OCI-M2 (cell line): ENCODE results near the gene IZUMO1.
"Not testable (repeated sequence)": the region's sequence is repeated elsewhere in the genome, so short reads cannot be mapped to it uniquely, and the experiment has no call there.

Source experiments
- DNase-seq: peaks from one replicate; lab custom pipeline; 2025; ENCODE audit not compliant: unreplicated experiment; lab: John Stamatoyannopoulos, UW

IZUMO1 gene

DNA sequence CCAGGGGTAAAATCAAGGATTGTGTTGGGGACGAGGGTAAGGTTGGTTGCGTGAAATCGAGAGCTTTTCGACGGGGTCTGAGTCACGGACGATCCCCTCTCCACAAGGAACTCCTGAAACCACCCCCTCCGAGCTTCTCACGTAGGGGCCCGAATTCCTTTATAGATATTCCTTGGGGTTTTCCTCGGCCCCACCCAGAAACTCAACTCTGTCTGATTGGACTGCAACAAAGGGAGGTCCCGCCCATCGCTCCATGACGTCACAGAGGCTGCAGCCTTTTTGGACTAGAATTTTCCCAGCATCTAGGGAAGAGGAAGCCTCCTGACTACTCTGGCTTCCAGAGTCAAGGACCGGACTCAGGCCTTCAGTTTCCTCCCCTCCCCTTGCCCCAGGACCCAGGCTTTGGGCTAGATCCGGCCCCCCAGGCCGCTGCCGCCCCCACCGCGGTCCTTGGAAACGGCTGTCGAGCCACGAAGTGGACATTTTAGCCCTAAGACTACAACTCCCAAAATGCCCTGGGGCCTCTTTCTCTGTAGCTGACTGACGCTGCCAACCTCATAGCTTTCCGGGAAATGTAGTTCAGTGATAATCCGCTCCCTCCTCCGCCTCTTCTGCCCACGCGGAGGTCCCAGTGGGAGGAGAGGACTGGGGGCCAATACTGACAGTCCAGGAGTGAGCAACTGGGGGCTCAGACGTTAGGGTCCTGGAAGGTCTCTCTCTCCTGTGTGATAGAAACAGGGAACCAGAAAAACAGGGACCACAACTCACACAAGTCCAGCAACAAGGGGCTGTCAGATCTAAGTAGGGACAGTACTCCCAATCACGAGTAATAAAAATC lies at the start of gene IZUMO1:
Gene IZUMO1 (minus strand): TSS at position 172 of the 838 bp plus-strand sequence. CDS start 1,050 bp downstream, outside the sequence.
- peak; percentile 74 for DNase-seq

DNA sequence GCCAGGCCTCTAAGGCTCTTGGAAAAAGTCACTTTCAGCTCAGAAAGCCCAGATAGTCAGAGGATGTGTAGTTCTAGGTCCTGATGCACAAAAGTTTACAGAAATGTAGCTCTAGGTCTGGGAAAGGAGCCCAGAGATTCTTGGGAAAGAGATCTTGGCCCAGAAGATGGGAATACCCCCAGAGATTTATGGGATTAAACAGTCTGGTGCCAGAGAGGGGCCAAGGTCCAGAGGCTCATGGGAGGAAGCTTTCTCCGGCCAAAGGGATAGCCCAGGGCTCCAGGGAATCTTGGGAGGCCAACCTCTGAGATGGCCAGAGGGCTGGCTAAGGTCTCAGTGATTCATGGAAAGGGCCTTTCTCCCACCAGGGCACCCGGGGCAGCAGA lies 49.0 kb upstream of the IZUMO1 start:
- no peak for DNase-seq

DNA sequence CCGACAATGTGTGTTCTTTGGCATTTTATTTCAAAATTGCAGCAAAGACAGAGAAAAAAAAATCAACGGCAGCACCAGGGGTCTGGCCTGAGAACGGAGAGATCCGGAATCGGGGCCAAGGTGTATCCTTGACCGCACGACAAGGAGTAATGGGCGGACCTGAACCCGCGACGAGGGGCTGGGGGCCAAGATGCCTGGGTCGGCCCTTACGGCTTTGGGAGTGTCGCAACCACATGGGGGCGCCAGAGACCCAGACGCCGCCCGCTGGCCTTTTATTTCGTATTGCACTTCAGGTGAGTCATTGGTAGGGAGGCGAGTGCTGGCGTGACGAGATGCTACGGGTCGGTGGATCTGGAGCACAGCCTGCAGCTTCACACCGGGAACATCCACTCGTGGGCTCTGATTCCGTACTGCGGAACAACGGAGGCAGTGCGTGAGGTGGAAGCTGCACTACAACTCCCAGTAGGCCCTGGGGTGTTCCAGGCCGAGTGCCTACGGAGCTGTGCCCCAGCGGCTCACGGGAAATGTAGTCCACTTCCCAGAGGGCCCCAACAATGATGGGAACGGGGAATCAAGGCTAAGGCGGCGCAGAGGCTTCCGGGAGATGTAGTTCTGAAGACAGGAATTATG lies 48.5 kb upstream of the IZUMO1 start:
- peak; percentile 92 for DNase-seq

DNA sequence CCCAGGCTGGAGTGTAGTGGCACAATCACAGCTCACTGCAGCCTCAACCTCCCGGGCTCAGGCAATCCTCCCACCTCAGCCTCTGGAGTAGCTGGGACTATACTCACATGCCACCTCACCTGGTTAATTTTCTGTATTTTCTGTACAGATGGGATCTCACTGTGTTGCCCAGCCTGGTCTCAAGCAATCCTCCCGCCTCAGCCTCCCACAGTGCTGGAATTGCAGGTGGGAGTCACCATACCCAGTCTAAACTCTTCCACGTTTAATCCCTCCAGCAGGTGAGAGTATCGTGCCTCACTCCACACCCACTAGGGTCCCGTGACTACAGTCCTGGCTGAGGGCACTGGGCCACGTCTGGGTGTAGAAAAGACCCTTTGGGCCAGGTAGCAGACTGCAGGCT lies 47.6 kb upstream of the IZUMO1 start:
- DNase-seq: no peak

DNA sequence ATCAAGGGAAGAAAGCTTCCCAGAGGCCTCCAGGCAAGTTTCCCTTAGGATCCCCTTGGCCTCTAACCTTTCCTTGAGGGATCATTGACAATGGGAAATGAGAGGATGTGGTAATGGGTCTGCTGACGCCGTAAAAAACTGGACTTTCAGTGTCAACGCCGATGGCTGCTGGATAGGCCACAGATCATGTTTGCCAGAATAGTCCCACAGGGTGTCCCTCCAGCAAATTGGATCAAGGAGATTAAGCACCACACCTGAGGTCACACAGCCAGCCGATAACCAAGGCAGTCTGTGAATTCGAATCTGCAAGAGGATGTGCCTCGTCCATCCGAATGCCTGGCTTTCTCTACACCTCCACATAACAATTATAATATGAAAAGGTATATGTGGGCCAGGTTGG lies 46.6 kb upstream of the IZUMO1 start:
- no peak for DNase-seq

DNA sequence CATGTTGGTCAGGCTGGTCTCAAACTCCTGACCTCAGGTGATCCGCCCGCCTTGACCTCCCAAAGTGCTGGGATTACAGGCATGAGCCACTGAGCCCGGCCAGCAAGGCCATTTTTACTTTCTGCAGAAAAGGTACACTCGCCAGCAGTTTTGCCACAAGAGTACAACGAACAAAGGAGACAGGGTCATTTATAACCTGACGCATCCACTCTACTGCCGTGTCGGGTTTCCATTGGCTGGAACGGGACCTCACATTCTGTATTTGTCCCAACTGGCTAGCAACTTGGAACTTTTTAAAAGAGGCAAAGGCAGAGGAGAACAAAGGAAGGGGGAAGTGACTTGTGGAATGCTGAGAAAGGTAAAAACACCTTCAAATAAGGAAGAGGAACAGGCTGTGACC lies 40.6 kb upstream of the IZUMO1 start:
- DNase-seq: not testable (repeated sequence)

DNA sequence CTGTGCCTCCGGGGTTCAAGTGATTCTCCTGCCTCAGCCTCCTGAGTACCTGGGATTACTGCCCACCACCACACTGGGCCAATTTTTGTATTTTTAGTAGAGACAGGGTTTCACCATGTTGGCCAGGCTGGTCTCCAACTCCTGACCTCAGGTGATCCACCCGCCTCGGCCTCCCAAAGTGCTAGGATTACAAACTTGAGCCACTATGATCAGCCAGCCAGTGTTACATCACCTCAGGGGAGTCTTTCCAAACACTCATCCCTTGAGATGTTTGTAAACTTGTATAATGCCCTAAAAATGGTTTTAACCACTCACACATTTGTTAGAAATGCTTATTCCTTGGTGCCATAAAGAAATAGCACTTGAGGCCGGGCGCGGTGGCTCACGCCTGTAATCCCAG lies 39.7 kb upstream of the IZUMO1 start:
- DNase-seq: not testable (repeated sequence)

DNA sequence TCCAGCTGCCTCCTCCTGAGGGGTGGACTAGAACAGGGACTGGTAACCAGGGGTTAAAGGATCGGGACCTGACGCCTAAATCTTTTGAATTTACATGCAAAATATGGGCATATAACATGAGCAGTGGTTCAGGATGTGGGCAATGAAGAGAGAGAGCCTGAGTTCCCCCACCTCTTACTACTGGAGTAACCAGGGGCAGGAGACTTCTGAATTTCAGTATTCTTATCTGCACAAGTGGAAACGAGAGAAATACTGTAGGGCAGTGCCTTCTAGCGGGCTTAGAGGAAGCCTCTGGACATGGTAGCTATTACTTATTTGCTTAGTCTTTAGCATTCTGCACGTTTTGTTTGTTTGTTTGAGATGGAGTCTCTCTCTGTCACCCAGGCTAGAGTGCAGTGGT lies 37.8 kb upstream of the IZUMO1 start:
- DNase-seq: peak; percentile 46

DNA sequence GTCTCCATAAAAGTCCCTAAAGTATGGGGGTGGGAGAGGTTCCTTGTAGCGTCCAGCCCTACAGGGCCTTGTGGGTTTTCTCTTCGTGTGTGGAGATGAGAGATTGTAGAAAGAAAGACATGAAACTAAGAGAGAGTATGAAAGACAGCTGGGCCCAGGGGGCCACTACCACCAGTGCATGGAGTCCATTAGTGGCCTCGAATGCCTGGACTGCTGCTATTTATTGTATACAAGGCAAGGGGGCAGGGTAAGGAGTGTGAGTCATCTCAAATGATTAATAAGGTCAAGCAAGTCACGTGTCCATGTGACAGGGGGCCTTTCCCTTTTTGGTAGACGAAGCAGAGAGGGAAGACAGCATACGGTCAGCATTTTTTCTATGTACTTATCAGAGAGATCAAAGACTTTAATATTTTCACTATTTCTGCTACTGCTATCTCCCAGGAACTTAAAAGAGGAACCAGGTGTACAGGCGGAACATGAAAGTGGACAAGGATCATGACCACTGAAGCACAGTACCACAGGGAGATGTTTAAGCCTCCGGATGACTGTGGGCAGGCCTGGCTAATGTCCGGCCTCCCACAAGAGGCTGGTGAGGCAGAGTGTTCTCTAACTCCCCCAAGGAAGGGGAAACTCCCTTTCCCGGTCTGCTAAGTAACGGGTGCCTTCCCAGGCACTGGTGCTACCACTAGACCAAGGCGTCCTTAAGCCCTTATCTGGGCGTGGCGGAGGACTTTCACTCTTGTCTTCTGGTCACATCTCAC lies 34.1 kb upstream of the IZUMO1 start:
- no peak for DNase-seq

DNA sequence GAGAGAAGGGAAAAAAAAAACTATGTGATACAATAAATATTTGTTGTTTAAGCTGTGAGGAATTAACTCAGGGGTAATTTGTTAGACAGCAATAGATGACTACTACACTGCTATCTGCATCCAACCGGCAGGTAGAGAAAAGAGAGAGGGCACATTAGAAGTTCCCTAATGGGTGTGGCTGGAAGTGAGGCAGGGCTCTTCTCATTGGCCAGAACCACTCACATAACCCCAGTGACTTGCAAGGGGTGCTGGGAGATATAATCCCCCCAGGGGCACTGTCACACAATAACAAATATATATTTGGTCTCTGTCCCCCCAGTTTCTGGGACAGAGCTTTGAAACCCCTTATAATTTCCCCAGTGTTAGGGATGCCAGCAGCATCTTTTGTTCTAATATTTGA lies 32.9 kb upstream of the IZUMO1 start:
- no peak for DNase-seq

DNA sequence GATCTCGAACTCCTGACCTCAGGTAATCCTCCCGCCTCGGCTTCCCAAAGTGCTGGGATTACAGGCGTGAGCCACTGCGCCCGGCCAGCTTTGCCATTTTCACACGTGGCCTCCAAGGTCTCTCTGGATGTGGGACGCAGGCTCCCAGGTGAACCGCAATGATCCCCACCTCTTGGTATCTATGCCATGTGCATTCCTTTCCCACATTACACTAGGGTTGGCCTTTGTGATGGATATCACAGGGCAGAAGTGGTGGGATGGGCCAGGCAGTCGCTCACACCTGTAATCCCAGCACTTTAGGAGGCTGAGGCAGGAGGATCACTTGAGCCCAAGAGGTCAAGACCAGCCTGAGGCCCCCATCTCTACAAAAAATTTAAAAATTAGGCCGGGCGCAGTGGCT lies 31.0 kb upstream of the IZUMO1 start:
- no peak for DNase-seq

DNA sequence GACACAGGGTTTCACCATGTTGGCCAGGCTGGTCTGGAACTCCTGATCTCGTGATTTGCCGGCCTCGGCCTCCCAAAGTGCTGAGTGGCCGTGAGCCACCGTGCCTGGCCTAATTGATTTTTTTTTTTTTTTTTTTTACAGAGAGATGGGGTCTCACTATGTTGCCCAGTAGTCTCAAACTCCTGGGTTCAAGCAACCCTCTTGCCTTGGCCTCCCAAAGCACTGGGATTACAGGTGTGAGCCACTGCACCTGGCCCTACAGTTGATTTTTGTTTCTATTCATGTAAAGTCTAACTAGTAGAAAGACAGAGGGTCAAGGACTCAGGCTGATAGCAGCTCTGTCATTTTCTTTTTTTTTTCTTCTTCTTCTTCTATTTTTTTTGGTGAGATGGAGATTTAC lies 30.4 kb upstream of the IZUMO1 start:
- no peak for DNase-seq

DNA sequence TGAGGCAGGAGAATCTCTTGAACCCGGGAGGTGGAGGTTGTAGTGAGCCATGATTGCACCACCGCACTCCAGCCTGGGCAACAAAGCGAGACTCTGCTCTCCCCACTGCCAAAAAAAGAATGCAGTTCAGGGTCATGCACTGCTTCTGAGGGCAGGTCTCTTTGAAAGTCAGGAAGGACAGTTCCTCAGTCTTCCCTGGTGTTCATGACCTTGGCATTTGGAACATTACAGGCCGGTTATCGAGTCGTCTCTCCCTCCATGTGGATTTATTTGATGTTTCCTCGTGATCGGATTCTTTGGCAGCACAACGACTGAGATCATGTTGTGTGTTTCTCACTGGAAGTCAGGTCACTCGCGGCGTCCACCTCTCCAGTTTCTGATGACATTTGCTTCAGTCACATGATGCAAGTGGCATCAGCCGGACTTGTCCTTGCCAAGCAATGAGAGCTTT lies 25.8 kb upstream of the IZUMO1 start:
- DNase-seq: no peak

DNA sequence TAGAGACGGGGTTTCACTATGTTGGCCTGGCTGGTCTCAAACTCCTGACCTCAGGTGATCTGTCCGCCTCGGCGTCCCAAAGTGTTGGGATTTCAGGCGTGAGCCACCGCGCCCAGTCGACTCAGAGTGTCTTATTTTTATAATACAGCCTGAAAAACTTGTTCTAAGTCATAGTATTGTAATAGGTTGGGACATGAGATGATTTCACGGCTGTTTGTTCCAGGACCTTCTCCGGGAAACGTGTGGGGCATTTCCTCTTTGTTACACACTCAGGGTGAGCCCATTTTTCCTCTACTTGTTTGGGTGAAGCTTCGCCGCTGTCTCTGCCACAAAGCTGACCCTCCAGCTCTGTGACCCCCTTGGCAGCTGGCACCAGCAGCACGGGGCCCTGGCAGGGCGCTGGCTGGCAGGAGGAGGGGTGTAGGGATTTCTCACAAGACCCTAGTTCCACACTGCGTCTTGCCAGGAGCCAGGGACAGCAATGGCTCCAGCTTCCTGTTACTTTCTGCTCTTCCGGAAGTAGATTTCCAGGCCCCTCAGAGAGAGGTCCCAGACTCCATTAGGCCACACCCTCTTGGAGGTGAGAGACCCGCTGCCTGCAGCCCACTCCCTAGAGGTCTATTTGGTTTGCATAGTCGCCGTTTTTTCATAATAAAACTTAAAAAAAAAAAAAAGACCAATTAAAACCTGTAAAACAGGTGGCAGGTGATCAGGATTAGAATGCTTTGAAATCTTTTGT lies 24.2 kb upstream of the IZUMO1 start:
- DNase-seq: no peak

DNA sequence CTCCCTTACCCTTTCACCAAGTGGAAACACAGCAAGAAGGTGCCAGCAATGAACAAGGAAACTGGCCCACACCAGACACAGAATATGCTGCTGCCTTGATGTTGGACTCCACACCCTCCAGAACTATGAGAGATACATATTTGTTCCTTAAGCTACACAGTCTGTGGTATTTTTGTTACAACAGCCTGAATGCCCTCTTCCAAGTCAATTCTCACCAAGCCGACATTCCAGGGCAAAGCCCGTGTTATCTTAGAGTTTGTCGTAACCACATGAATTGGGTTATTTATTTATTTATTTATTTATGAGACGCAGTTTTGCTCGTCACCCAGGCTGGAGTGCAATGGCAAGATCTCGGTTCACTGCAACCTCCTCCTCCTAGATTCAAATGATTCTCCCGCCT lies 23.6 kb upstream of the IZUMO1 start:
- no peak for DNase-seq

DNA sequence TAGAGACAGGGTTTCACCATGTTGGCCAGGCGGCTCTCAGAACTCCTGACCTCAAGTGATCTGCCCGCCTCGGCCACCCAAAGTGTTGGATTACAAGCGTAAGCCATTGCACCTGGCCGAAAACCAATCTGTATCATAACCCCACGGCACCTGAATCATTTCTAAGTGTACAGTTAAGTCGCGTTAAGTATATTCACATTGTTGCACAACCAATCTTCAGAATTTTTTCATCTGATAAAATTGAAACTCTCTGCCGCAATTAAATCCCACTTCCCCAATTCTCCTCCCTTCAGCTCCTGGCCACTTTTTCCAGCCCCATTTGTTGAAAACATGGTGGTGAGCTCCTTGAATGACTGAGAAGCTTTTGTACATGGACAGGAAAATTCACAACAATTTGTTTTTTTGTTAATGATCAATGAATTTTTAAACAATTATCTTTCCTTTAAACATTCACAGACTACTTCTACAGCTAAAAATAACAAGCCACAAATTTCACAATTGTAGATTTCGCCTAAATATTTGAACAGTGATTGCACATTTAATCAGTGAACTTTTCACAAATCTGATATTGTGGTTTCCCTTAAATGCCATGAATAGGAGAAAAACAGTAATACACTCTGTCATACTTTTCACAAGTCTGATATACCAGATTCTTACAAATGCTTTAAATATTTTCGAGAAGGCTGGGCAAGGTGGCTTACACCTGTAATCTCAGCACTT lies 22.4 kb upstream of the IZUMO1 start:
- DNase-seq: no peak

DNA sequence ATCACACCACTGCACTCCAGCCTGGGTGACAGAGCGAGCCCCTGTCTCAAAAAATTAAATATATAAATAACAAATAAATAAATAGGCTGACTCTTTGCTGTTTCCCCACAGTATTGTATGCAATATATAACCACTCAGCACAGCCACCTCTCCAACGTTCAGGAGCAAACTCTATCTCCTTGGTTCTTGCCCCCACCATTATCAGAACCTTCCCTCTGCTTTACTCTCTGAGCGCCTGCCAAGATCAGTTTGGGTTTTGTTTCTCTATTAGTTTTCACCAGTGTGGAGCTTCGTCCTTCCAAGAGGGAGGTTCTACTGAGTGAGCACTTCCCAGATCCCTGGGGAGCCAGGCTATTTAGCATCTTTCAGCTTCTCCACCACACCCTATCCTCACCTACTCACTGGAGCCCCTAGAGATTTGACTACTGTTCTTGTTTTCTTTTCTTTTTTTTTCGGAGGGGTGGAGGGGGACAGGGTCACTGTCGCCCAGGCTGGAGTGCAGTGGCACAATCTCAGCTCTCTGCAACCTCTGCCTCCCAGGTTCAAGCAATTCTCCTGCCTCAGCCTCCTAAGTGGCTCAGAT lies 21.6 kb upstream of the IZUMO1 start:
- not testable (repeated sequence) for DNase-seq

DNA sequence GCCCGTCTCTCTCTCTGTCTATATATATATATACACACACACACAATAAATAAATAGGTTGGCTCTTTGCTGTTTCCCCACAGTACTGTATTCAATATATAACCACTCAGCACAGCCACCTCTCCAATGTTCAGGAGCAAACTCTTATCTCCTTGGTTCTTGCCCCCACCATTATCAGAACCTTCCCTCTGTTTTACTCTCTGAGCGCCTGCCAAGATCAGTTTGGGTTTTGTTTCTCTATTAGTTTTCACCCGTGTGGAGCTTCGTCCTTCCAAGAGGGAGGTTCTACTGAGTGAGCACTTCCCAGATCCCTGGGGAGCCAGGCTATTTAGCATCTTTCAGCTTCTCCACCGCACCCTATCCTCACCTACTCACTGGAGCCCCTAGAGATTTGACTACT lies 19.1 kb upstream of the IZUMO1 start:
- DNase-seq: not testable (repeated sequence)

DNA sequence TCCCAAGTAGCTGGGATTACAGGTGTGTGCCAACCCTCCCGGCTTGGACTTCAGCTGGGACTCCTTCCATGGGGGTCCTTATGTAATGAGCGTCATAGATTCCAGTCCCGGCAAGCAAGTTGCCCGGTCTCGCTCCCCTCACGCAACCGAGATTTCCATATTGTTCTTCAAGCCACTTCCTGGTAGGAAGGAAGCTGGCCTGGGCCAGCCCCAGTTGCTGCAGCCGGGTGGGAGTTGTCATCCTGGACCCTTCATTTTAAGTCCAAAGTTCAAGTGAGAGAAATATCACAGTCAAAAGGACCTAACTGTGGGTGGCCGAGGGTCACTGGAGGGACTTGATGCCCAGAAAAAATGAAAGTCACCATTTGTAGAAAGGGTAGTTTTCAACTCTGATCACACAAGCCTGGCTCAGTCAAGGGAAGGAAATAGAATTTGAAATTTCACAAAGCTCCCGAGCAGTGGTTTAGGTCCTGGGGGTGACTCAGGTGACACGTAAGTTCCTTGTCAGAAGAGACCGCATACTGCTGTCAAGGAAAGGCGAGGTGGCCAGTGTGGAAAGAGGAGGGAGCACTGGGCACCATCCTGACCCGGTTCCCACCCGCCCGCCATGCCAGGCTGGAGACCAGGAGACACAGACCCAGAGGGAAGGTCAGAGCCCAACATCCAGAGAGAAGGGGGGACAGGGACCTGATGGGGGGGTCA lies 13.9 kb upstream of the IZUMO1 start:
- DNase-seq: no peak
